Body of pancreas (tissue), 4 donors: ENCODE measurements around the gene SLC4A5.

ENCODE experiments used
- POLR2A ChIP-seq, 3 donors: fragments of 450-650 bp; IDR thresholded peaks; one replicate each; pipeline ENCODE4 v1.6.1; 2016; ENCODE audit warnings: antibody characterized with exemption in 3 of 3, mild to moderate bottlenecking in 2 of 3
- TF ChIP-seq, protein P1 (sequence below), 7 experiments: fragments of 450-650 bp in 4 of 7; fragments of 200-600 bp in 3 of 7; sonication (generic) in 3 of 7; IDR thresholded peaks; one replicate each; pipeline ENCODE4 v1.5.1; 2016 to 2019; ENCODE audit warnings: antibody characterized with exemption in 7 of 7

DNA sequence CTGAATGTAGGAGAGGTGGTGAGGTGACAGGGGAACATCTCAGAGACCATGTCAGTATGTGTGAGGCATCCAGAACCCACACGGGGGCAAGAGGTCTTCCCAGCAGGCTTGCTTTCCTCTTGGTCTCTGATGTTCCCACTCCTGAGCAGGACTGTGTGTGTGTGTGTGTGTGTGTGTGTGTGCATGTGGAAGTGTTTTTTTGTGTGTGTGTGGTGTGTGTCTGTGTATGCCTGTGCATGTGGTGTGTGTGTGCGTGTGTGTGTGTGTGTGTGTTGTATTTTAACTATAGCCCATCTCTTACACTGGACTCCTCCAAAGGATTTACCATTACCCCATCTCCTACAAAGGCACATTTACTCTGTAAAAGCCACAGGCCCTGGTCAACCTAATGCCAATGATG is 40.4 kb downstream of the SLC4A5 start:
- TF ChIP-seq, protein P1, sequence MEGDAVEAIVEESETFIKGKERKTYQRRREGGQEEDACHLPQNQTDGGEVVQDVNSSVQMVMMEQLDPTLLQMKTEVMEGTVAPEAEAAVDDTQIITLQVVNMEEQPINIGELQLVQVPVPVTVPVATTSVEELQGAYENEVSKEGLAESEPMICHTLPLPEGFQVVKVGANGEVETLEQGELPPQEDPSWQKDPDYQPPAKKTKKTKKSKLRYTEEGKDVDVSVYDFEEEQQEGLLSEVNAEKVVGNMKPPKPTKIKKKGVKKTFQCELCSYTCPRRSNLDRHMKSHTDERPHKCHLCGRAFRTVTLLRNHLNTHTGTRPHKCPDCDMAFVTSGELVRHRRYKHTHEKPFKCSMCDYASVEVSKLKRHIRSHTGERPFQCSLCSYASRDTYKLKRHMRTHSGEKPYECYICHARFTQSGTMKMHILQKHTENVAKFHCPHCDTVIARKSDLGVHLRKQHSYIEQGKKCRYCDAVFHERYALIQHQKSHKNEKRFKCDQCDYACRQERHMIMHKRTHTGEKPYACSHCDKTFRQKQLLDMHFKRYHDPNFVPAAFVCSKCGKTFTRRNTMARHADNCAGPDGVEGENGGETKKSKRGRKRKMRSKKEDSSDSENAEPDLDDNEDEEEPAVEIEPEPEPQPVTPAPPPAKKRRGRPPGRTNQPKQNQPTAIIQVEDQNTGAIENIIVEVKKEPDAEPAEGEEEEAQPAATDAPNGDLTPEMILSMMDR (IDR thresholded peaks at IDR 0.05) = no peak
- no peak for TF ChIP-seq POLR2A (IDR thresholded peaks at IDR 0.05)
